ENCODE data around the gene SLC30A5. TPM values are rescaled to one million over a fixed set of nuclear protein-coding genes. Genes with fewer than 3 reads are reported as not detected.

Gene SLC30A5
- total and polyA plus RNA-seq, 9 of the 15 experiments (the other 6 are each of a cell fraction or from before 2014, with no cell fraction given), result 22.9 to 86.8 (median 62.5) TPM

DNA sequence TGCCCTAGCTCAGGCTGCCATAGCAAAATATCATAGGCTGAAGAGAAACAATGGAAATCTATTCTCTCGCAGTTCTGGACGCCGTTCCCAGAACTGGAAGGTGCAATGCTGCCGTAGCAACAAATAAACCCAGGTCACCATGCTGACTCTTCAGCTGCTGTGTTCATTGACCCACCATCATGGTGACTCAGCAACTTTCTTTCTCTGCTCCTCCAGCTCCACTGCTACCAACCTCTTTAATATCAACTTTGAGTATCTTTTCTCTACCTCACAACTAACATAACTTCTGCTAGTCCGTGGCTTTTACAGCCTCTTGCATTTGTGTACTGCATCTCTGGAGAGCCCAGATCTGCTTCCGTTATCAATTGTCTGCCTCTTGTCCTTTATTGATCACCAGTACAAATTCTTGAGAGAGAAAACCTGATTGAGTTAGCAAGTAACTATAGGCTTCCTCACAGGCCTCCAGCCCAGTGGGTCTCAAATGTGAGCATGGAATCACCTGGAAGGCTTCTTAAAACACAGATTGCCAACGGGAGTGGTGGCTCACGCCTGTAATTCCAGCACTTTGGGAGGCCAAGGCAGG is 47.3 kb upstream of the SLC30A5 start:
- peak overlapping the region; percentile 50 for H3K4me2 ChIP-seq (ENCODE audit: insufficient read depth, low read length)
- POLR2A ChIA-PET, result interaction anchor here (0.7 to 0.9 kb wide), 3 partner anchors 9 to 143 kb away, joined by 3 read pairs; no protein-coding TSS in a partner anchor
- TF ChIP-seq, protein P1, sequence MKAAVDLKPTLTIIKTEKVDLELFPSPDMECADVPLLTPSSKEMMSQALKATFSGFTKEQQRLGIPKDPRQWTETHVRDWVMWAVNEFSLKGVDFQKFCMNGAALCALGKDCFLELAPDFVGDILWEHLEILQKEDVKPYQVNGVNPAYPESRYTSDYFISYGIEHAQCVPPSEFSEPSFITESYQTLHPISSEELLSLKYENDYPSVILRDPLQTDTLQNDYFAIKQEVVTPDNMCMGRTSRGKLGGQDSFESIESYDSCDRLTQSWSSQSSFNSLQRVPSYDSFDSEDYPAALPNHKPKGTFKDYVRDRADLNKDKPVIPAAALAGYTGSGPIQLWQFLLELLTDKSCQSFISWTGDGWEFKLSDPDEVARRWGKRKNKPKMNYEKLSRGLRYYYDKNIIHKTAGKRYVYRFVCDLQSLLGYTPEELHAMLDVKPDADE (conservative IDR thresholded peaks at IDR 0.05; ENCODE audit: control insufficient read depth, low read depth, low read length), result no peak
- no peak for TF ChIP-seq NR4A1 (CRISPR knock-in tag; IDR thresholded peaks at IDR 0.05)
- peak; percentile 56; the same call in 1 of the 2 replicates for TF ChIP-seq NR4A1 (tag; IDR thresholded peaks at IDR 0.05)
- TF ChIP-seq SP1 (CRISPR knock-in tag; IDR thresholded peaks at IDR 0.05), result 0 out of 2 replicates have a peak, but pooled peaks have one; percentile 33
- TF ChIP-seq, protein P2, sequence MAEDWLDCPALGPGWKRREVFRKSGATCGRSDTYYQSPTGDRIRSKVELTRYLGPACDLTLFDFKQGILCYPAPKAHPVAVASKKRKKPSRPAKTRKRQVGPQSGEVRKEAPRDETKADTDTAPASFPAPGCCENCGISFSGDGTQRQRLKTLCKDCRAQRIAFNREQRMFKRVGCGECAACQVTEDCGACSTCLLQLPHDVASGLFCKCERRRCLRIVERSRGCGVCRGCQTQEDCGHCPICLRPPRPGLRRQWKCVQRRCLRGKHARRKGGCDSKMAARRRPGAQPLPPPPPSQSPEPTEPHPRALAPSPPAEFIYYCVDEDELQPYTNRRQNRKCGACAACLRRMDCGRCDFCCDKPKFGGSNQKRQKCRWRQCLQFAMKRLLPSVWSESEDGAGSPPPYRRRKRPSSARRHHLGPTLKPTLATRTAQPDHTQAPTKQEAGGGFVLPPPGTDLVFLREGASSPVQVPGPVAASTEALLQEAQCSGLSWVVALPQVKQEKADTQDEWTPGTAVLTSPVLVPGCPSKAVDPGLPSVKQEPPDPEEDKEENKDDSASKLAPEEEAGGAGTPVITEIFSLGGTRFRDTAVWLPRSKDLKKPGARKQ (CRISPR knock-in tag; IDR thresholded peaks at IDR 0.05), result no peak
- peak; percentile 32; the same call in 1 of the 2 replicates for TF ChIP-seq ZNF239 (CRISPR knock-in tag; IDR thresholded peaks at IDR 0.05)
- TF ChIP-seq NFE2 (IDR thresholded peaks at IDR 0.05; ENCODE audit: low read depth), result peak; percentile 100
- peak; percentile 12; the same call in 1 of the 2 replicates for TF ChIP-seq NFIC (IDR thresholded peaks at IDR 0.05)
- TF ChIP-seq ZNF175 (CRISPR knock-in tag; IDR thresholded peaks at IDR 0.05; ENCODE audit: low read depth), result peak; percentile 84; the same call in 1 of the 2 replicates
- TF ChIP-seq, protein P3, sequence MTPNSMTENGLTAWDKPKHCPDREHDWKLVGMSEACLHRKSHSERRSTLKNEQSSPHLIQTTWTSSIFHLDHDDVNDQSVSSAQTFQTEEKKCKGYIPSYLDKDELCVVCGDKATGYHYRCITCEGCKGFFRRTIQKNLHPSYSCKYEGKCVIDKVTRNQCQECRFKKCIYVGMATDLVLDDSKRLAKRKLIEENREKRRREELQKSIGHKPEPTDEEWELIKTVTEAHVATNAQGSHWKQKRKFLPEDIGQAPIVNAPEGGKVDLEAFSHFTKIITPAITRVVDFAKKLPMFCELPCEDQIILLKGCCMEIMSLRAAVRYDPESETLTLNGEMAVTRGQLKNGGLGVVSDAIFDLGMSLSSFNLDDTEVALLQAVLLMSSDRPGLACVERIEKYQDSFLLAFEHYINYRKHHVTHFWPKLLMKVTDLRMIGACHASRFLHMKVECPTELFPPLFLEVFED (CRISPR knock-in tag; conservative IDR thresholded peaks at IDR 0.05), result no peak
- TF ChIP-seq ZNF766 (CRISPR knock-in tag; conservative IDR thresholded peaks at IDR 0.05), result peak; percentile 83
- TF ChIP-seq SMARCC2 (IDR thresholded peaks at IDR 0.05; ENCODE audit: low read depth), result peak; percentile 64; the same call in 1 of the 2 replicates
- TF ChIP-seq ZEB2 (IDR thresholded peaks at IDR 0.05), result no peak
- TF ChIP-seq, protein P4, sequence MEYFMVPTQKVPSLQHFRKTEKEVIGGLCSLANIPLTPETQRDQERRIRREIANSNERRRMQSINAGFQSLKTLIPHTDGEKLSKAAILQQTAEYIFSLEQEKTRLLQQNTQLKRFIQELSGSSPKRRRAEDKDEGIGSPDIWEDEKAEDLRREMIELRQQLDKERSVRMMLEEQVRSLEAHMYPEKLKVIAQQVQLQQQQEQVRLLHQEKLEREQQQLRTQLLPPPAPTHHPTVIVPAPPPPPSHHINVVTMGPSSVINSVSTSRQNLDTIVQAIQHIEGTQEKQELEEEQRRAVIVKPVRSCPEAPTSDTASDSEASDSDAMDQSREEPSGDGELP (CRISPR knock-in tag; IDR thresholded peaks at IDR 0.05; ENCODE audit: borderline replicate concordance), result 0 out of 2 replicates have a peak, but pooled peaks have one; percentile 34
- peak; percentile 64 for TF ChIP-seq MEF2D (tag; conservative IDR thresholded peaks at IDR 0.05; ENCODE audit: low read depth)
- TF ChIP-seq JUN (IDR thresholded peaks at IDR 0.05; ENCODE audit: borderline replicate concordance, low read depth, low read length), result 0 out of 2 replicates have a peak, but pooled peaks have one; percentile 5
- TF ChIP-seq JUN (CRISPR knock-in tag; IDR thresholded peaks at IDR 0.05; ENCODE audit: borderline replicate concordance), result no peak
- TF ChIP-seq DPF2 (IDR thresholded peaks at IDR 0.05), result peak; percentile 62; the same call in 1 of the 2 replicates

More for the DNA sequence above, 47.3 kb upstream of the SLC30A5 start:
- CTCF ChIA-PET (ENCODE audit: low intra/inter-chr PET ratio), result no interaction called here
- Histone ChIP-seq H4K20me1 (replicated peaks; ENCODE audit: control insufficient read depth, insufficient read depth, low read length) (no peaks in the 10 kb centered on the region), H3K27ac (ENCODE audit: extremely low read depth, low read depth, low read length) (peak overlapping the region; percentile 78), H3K4me1 (replicated peaks in 1 of 2; ENCODE audit: control insufficient read depth in 2 of 2, insufficient read depth in 2 of 2, low read length in 2 of 2) (peaks cover 4 to 26% of the 10 kb centered on the region in 2 experiments; a peak in 3 of 5 replicates), H3K79me2 (ENCODE audit: control insufficient read depth, insufficient read depth, low read length) (no peaks in the 10 kb centered on the region), H3K9me3 (replicated peaks; ENCODE audit: control insufficient read depth, insufficient read depth, low read depth, low read length) (no peaks in the 10 kb centered on the region), H3K27me3 (ENCODE audit: control insufficient read depth in 2 of 2, insufficient read depth in 2 of 2, low read length in 2 of 2) (no peaks in the 10 kb centered on the region), H2AFZ (ENCODE audit: low read depth, low read length) (peak overlapping the region; percentile 97), H3K4me3 (no peak overlapping the region), H3K9me1 (ENCODE audit: control insufficient read depth, insufficient read depth, low read length) (no peaks in the 10 kb centered on the region), H3K36me3 (ENCODE audit: control insufficient read depth, insufficient read depth, low read length) (no peaks in the 10 kb centered on the region), H3K9ac (ENCODE audit: insufficient read depth in 1 of 2, low read depth in 2 of 2, low read length in 2 of 2) (peak overlapping the region in 1 of 2 experiments; percentile 20; a peak in 1 of 4 replicates)
- FAIRE-seq (peak; percentile 83), DNase-seq (ENCODE audit: extremely low read depth in 1 of 4, low spot score in 3 of 4) (peak; percentile 48 to 83 (median 66)), ATAC-seq (peak; percentile 75)
- in situ Hi-C loops (cut with MboI) (no loop called here), intact Hi-C loops (cut with micrococcal nuclease) (no loop called here)
- 28% methylated on average over 7 of the region's 8 CpGs for WGBS (ENCODE audit: insufficient coverage, low coverage, missing lambda C conversion rate)
- no TSS peak for BruUV-seq (replicated peaks)
